Endometrium (tissue), 2 donors: ENCODE results near the gene C14orf93.
"Not testable (repeated sequence)": the region's sequence is repeated elsewhere in the genome, so short reads cannot be mapped to it uniquely, and the experiment has no call there.

Source experiments
- FAIRE-seq: peaks from 2 replicates; lab custom pipeline; 2012; peaks lifted over from hg19 to GRCh38; lab: Jason Lieb, UNC
- donor health status: control.
- donor health status: control.

The C14orf93 gene

GRCh38 chr14:22973217-22974032 lies 36.5 kb downstream of the C14orf93 start:
- FAIRE-seq = no peak

DNA sequence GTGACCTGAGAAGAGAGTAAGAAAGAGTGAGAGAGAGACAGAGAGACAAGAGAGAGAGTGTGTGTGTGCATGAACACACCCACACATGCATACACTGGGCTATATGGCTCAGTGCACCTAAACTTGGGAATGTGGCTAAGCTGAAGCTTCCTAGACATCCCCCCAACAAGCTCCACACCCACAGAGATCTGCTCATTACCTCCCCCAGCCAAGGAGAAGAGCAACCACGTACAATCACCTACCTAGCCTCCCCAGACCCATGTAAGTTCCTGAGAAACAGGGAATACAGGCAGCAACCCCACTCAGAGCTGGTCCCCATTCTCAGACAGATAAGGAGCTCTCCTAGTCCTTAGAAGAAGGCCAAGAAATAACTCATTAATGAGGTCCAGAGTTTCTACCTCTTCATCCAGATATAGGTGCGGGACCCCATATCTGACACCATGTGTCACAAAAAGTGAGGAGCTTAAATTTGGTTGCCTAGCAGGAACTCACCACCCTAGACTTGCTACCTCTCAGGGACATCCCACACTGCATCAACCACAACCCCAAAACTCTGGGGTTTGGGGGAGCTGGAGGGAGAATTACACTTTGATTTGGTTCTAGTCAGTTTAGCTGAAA lies 37.5 kb downstream of the C14orf93 start:
- no peak for FAIRE-seq

GRCh38 chr14:22971152-22971551 lies 38.8 kb downstream of the C14orf93 start:
- no peak for FAIRE-seq

GRCh38 chr14:22966783-22967269 lies 43.1 kb downstream of the C14orf93 start:
- no peak for FAIRE-seq

- FAIRE-seq = not testable (repeated sequence)
Observed at GRCh38 chr14:22965916-22966782, 43.8 kb downstream of the C14orf93 start.

DNA sequence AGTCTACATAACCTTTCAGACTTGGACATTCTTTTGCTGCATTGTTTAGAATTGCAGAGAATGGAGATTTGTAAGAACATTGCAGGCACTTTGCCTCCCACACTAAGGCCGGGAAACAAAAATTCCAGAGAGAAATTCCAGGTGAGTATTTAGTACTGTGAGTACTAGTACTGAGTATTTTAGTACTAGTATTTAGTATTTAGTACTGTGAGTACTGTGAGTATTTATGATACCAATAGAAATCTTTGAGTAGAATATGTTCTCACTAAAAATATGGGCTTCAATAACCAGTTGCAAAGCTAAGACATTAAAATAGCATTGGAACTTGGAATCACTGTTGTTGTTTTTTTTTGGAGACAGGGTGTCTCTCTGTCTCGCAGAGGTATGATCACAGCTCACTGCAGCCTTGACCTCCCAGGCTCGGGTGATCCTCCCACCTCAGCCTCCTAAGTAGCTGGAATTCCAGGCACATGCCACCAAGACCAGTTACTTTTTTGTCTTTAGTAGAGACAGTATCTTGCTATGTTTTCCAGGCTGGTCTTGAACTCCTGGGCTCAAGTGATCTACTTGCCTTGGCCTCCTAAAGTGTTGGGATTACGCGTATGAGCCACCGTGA lies 47.8 kb downstream of the C14orf93 start:
- FAIRE-seq = no peak

DNA sequence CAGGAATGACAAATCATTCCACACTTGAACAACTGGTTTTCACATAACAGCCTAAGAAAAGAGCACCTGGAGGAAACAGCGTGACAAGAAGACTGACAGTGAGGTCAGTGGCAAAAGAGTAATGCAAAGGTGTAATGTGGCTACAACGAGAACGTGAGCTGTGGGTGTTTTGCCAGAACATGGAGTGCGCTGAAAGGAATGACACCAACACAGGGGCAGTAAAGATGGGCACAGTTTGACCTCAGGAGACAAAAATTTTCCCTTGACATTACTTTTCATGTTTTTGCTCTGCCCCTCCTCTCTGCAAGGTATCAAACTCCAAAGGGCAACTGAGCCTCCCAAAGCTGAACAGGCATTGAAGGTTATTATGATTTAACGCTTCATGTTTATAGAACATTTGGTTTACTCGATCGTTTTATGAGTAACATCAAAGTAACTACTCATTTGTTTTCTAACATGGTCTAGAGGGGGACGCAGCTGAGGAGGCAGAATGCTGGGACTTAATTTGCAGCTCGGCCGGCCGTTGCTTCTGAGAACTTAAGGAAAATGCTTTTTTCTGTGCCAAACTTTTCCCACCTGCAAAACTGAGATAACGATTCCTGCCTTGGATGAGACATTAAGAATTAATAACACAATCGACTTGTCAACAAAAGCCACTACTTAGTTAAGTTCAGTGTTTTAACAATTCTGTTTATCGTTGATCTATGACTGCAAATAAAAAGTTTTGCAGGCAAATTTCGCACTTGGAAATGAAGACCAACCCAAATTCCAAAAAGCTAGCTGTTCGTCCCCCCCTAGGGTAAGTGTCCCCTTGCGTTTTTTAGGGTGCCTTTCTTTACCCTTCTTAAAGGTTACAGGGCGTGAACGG lies 54.0 kb downstream of the C14orf93 start:
- peak; percentile 35 for FAIRE-seq

DNA sequence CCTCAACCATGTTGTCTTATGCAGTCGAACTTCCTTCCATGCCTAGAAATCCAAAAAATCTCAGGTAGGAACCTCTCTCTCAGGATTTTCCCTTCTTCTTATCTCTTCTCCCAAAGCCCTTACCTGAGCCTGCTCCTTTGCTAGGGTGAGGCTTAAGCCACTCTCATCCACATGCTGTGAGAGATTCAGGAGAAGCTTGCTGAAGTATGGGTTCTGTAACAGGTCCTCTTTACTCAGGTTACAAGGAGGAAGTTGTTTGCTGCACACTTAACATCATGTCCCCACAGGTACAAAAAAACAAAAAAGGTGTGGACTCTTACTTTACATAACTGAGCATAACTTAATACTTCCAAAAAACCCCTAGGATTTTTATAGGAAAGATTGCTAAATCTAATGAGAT lies 57.5 kb downstream of the C14orf93 start:
- FAIRE-seq = no peak

- not testable (repeated sequence) for FAIRE-seq
Observed at GRCh38 chr14:22951795-22952194, 58.1 kb downstream of the C14orf93 start.

GRCh38 chr14:22945642-22946041 lies 64.3 kb downstream of the C14orf93 start:
- no peak for FAIRE-seq

- FAIRE-seq = no peak
Observed at GRCh38 chr14:22939684-22940083, 70.3 kb downstream of the C14orf93 start.
